IPS-15b (cell line): ENCODE data around the gene VAMP5.

Source experiments
- H3K27me3 ChIP-seq: one replicate; pipeline ENCODE4 v1.6.1; 2013; ENCODE audit warnings: low read length; ENCODE audit not compliant: control insufficient read depth, insufficient read depth
- H3K36me3 ChIP-seq: one replicate; pipeline ENCODE4 v1.6.1; 2013; ENCODE audit warnings: low read length; ENCODE audit not compliant: control insufficient read depth, insufficient read depth
- H3K4me1 ChIP-seq: one replicate; pipeline ENCODE4 v1.6.1; 2013; ENCODE audit warnings: mild to moderate bottlenecking, low read length; ENCODE audit not compliant: control insufficient read depth, insufficient read depth
- H3K4me3 ChIP-seq: one replicate; pipeline ENCODE4 v1.5.1; 2013; ENCODE audit warnings: low read depth, low read length
- H3K9ac ChIP-seq: one replicate; pipeline ENCODE4 v1.6.1; 2013; ENCODE audit warnings: low read depth, mild to moderate bottlenecking, low read length
- H3K9me3 ChIP-seq: one replicate; pipeline ENCODE4 v1.6.1; 2013; ENCODE audit warnings: mild to moderate bottlenecking, low read length; ENCODE audit not compliant: control insufficient read depth, insufficient read depth

The VAMP5 gene

DNA sequence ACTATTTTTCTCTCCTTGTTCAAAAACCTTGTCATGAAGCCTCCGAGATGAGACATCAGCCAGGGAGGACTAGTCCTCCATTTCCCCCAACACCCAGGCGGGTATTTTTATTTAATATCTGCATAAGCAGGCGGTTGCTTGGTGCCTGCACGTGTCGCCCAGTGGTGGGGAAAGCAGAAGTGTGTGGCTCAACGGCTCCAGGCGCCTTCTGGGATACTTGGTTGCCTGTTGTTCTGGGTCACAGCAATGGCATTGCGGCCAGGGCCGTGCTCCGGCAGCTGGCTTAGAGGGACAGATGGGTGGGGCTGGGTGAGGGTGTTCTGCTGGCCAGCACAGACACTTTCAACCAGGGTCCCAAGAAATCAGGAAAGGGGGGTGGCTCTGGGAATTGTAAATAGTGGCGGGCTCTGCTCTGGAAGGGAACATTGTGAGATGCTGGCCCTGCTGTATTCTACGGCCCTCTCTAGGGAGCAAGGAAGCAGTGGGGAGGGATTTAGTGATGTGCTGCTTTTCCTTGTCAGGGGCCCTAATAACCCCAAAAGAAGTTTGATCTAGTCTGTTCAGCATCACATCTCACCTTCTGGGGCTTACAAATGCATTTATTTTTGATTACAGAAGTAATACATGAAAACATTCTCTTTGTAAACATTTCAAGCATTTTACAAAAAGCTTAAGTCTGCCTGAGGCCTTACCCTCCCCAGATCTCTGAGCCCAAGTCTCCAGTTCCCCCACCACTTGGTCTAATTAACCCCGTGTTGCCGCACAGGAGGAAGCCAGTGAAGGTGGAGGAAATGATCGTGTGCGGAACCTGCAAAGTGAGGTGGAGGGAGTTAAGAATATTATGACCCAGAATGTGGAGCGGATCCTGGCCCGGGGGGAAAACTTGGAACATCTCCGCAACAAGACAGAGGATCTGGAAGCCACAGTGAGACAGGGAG lies 5.7 kb upstream of the VAMP5 start:
- no peaks in the 10 kb centered on the region for H3K9me3 ChIP-seq
- H3K27me3 ChIP-seq, result peaks cover 13% of the 10 kb centered on the region
- peak overlapping the region; percentile 62 for H3K4me3 ChIP-seq
- peaks cover 11% of the 10 kb centered on the region for H3K4me1 ChIP-seq
- no peak overlapping the region for H3K9ac ChIP-seq
- H3K36me3 ChIP-seq, result no peaks in the 10 kb centered on the region

DNA sequence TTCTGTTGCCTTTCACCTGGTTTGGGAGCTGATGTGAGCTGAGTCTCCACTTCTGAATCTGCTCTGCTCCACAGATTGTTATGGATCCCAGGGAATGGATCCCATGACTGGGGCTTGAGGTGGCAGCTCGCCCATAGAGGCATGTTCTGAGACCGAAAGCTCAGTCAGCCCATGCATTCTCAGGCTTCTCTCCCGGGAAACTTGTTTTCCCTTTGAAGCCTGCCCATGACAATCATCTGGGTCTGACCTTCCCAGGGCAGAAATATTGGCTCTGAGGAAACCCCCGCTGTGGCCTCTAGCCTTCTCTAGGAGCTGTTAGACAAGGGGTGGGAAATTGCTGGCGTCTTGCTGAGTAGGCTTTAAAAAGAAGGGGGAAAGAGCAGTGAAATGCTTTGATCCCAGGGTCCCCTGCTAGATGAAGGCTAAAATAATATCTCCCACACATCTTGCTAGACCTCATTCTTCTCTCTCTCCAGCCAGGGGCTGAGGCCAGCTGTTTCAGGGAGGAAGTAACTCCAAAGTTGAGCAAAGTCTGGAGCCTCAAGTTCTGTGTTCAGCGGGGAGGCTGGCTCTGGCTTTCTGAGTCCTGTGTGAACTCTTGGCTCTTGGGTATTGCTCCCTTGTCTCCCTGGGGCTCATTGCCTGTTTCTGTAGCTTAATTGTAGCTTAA lies 4.8 kb upstream of the VAMP5 start:
- no peaks in the 10 kb centered on the region for H3K9me3 ChIP-seq
- peaks cover 11% of the 10 kb centered on the region for H3K4me1 ChIP-seq
- no peak overlapping the region for H3K4me3 ChIP-seq
- H3K9ac ChIP-seq, result no peak overlapping the region
- no peaks in the 10 kb centered on the region for H3K36me3 ChIP-seq
- peaks cover 20% of the 10 kb centered on the region for H3K27me3 ChIP-seq

DNA sequence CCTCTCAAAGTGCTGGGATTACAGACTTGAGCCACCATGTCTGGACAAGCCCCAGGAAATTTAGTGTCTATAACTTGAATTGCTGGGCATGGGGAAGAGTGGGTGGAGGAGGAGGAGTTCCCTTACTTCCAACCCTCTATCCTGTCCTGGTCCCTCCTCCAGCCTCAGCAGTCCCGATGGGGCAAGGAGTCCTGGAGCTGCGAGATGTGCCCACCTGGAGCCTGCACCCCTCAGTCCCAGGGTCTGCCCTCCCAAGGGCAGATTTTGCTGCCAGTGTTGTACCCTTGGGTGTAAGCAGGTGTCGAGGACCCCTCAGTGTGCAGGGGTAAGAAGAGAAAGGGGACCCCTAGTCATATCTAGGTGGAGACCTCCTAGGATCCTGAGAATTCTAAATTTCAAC lies 4.0 kb upstream of the VAMP5 start:
- no peaks in the 10 kb centered on the region for H3K36me3 ChIP-seq
- no peak overlapping the region for H3K9ac ChIP-seq
- peaks cover 28% of the 10 kb centered on the region for H3K27me3 ChIP-seq
- peaks cover 13% of the 10 kb centered on the region for H3K4me1 ChIP-seq
- no peaks in the 10 kb centered on the region for H3K9me3 ChIP-seq
- H3K4me3 ChIP-seq, result no peak overlapping the region

DNA sequence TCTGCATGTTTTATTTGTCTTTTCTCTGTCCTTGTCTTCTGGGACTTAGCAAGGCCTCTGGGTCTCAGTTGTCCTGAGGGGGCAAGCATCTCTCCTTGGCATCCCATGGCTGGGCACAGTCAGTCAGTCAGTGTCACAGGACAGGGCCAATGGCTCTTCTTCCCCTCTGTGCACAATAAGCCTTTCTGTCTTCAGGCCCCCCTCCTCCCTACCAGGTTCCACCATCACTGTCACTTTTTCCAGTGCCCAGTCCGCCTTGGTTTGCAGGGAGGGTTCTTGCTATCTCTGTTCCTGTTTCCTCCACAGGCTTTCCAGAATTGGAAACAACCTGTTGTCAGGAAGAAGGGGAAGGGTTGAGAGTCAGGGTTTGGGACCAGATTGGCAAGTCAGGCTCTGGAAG lies 1.7 kb upstream of the VAMP5 start:
- H3K36me3 ChIP-seq, result no peaks in the 10 kb centered on the region

DNA sequence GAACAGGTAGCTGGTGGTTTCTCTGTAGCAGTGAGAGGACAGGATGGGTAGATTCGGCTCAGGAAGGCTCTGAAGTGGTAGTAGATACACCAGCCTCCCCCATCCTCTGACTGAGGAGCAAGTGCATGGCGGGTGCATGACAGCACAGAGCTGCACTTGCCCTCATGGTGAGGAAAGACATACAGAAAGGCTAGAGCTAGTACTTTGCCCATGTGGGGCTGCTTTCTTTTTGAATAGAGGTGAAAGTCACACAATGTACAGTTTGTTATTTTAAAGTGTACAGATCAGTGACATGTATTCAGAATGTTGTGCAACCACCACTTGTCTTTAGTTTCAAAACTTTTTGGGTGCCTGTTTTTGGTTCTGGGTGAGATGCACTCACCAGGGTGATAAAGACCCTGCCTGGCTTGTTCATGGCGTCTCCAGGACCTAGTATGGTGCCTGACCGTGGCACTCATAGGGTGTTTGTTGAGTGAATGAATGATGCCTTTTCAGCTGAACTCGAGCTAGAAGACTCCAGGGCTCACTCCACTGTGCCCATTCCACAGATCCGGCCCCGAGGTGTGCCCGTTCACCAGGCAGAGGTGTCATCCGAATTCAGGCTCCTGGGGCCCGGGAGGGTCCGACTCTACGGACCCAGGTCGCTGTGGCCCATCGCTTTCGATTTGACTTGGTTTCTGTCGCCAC lies 421 bp upstream of the VAMP5 start:
- no peaks in the 10 kb centered on the region for H3K36me3 ChIP-seq
- no peaks in the 10 kb centered on the region for H3K9me3 ChIP-seq
- H3K27me3 ChIP-seq, result peaks cover 35% of the 10 kb centered on the region
- no peak overlapping the region for H3K9ac ChIP-seq
- peaks cover 6% of the 10 kb centered on the region for H3K4me1 ChIP-seq
- peak overlapping the region; percentile 51 for H3K4me3 ChIP-seq

More for the DNA sequence above, 1.7 kb upstream of the VAMP5 start:
- Histone ChIP-seq H3K9me3 (no peaks in the 10 kb centered on the region), H3K4me3 (no peak overlapping the region), H3K9ac (no peak overlapping the region), H3K4me1 (peaks cover 10% of the 10 kb centered on the region), H3K27me3 (peaks cover 35% of the 10 kb centered on the region)

DNA sequence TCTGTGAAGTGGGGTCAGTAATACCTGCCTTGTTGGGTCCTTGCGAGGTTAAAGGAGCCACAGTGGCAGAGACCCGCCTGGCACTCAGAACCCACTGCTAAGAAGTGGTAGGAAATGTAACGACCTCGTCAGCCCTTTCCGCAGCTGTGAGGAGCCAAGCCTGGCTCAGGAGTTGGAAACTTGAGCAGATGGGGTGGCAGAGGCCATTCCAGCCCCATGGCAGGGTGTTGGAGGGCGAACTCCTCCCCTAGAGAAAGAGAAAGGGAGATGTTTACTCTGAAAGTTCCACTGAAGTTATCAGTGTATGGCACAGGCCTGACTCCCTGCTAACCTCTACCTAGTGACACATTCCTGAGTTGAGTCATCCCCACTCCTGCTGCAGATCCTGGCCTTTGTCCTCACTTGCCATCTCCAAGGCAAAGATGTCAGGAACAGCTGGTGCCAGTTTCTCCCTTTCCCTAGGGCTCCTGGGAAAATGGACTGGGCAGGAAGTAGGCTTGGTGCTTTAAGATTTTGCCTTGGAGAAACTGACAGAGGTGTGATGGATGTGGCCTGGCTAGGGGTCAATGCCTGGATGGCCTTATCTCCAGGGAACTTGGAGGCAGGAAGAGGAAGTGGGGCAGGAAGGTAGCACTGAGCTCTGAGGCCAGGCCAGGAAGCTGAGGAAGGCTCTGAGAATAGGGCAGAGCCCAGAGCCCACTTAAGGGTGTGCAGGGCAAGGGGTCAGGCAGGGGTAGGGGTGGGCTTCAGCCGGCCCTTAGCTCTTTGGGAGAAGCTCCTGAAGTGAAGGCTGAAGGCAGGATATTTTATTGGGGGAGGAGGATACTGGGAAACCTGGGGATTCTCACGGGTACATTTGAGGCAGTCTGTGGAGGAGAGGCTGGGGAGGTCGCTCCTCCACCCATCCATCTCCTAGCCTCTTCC lies 888 bp downstream of the VAMP5 start:
- Histone ChIP-seq H3K4me1 (peaks cover 2% of the 10 kb centered on the region), H3K36me3 (no peaks in the 10 kb centered on the region), H3K9ac (peak overlapping the region; percentile 60), H3K9me3 (no peaks in the 10 kb centered on the region), H3K4me3 (peak overlapping the region; percentile 51), H3K27me3 (peaks cover 37% of the 10 kb centered on the region)

DNA sequence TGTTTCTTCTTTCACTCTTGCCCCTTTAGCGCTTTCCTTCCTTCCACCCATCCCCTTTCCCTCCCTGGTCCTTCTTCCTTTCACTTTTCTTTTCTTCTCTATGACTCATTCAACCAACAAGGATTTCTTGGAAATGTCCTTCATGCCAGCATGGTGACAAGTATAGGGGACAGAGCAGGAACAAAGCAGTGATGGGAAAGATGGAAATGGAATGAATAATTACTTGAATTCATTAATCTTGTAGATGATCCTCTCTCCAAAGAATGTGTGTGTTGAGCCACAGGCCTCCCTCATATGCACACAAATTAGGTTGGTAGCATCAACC lies 1.5 kb downstream of the VAMP5 start:
- Histone ChIP-seq H3K36me3 (no peaks in the 10 kb centered on the region), H3K27me3 (peaks cover 41% of the 10 kb centered on the region), H3K4me3 (no peak overlapping the region), H3K4me1 (peaks cover 2% of the 10 kb centered on the region), H3K9ac (no peak overlapping the region), H3K9me3 (no peaks in the 10 kb centered on the region)

DNA sequence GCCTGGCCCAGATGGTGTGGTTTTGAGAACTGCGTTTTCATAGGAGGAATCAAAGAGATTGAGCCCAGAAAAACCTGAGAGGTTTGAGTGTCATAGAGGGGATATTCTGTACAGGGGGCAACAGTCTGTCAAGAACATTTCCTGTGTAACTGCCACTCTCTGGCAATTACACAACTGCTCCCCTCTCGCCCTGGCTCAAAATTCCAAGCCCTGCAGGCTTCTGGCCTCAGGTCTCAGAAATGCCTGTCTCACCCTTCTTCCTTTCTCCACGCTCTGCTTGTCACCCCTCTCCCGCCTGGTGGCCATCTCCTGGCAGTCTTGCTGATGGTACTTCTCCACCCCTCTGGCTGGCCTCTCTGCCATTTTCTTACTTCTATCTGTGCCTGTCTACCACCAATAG lies 4.0 kb downstream of the VAMP5 start:
- Histone ChIP-seq H3K4me1 (peaks cover 2% of the 10 kb centered on the region), H3K9me3 (no peaks in the 10 kb centered on the region), H3K9ac (no peak overlapping the region), H3K36me3 (no peaks in the 10 kb centered on the region), H3K27me3 (peaks cover 34% of the 10 kb centered on the region), H3K4me3 (no peak overlapping the region)

DNA sequence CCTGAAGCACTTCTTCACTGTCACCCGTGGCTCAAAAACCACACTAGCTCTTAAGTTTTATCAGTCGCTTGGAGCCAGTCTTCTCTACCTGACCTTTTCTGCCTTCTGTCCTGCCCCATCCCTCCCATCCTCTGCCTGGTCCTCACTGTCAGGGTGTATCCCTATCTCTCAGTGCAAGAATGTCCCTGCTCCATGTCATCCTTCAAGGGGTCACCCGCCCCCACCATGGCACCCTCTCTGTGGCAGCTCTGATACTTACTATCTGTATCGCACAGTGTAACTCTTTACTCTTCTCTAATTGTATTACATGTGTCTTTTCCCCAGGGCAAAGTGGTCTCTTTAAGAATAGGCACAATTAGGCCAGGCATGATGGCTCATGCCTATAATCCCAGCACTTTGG lies 4.4 kb downstream of the VAMP5 start:
- Histone ChIP-seq H3K9me3 (no peaks in the 10 kb centered on the region), H3K9ac (no peak overlapping the region), H3K27me3 (peaks cover 30% of the 10 kb centered on the region), H3K4me1 (peaks cover 2% of the 10 kb centered on the region), H3K4me3 (no peak overlapping the region), H3K36me3 (no peaks in the 10 kb centered on the region)

DNA sequence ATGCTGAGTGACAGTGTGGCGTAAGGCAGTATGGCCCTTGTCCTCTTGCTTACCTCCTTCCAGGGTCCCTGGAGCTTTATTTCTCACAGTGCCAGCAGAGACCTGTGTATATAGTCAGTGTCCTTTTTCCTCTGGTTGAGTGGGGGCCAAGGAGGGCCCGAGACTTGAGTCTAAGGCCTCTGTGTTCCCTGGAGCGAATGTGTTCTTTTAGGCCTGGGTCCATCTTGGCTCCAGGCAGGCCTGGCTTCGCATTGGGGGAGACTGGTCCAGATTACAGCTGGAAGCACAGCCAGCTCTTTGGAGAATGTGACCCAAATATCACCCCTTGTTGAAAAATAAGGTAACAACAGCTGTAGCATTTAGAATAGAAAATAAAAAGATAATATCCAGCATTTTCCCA lies 5.0 kb downstream of the VAMP5 start:
- no peaks in the 10 kb centered on the region for H3K36me3 ChIP-seq
- H3K9ac ChIP-seq, result no peak overlapping the region
- H3K4me1 ChIP-seq, result peaks cover 2% of the 10 kb centered on the region
- H3K9me3 ChIP-seq, result no peaks in the 10 kb centered on the region
- H3K4me3 ChIP-seq, result no peak overlapping the region
- H3K27me3 ChIP-seq, result peaks cover 24% of the 10 kb centered on the region
